NK-92 (cell line): ENCODE measurements around the gene PKDREJ.

Experiments used
- DNase-seq: peaks from one replicate; lab custom pipeline; 2025; ENCODE audit not compliant: unreplicated experiment; lab: John Stamatoyannopoulos, UW

PKDREJ gene

GRCh38 chr22:46290121-46290842, 27.1 kb upstream of the PKDREJ start:
- no peak for DNase-seq

GRCh38 chr22:46289244-46289891, 26.2 kb upstream of the PKDREJ start:
- DNase-seq: no peak

GRCh38 chr22:46288846-46289243, 25.7 kb upstream of the PKDREJ start:
- DNase-seq: no peak

- no peak for DNase-seq
These were observed 25.0 kb upstream of the PKDREJ start for GRCh38 chr22:46287873-46288751.

GRCh38 chr22:46286941-46287872, 24.1 kb upstream of the PKDREJ start:
- DNase-seq: no peak

- DNase-seq: no peak
These were observed 22.9 kb upstream of the PKDREJ start for GRCh38 chr22:46286006-46286405.

- DNase-seq: no peak
These were observed 18.9 kb upstream of the PKDREJ start for GRCh38 chr22:46281866-46282678.

GRCh38 chr22:46280999-46281623, 18.0 kb upstream of the PKDREJ start:
- DNase-seq: no peak

GRCh38 chr22:46280063-46280817, 17.1 kb upstream of the PKDREJ start:
- DNase-seq: no peak

- no peak for DNase-seq
These were observed 15.8 kb upstream of the PKDREJ start for GRCh38 chr22:46278656-46279645.

GRCh38 chr22:46276563-46276962, 13.4 kb upstream of the PKDREJ start:
- no peak for DNase-seq

GRCh38 chr22:46275455-46276122, 12.4 kb upstream of the PKDREJ start:
- no peak for DNase-seq

- DNase-seq: no peak
These were observed 11.2 kb upstream of the PKDREJ start for GRCh38 chr22:46274381-46274780.

GRCh38 chr22:46273432-46274148, 10.4 kb upstream of the PKDREJ start:
- no peak for DNase-seq

GRCh38 chr22:46272762-46273431, 9.8 kb upstream of the PKDREJ start:
- DNase-seq: no peak

- DNase-seq: no peak
These were observed 9.1 kb upstream of the PKDREJ start for GRCh38 chr22:46272196-46272595.
